Neural cell (in vitro differentiated cells): ENCODE data around the gene SLC24A3.

Experiments used
- CTCF ChIP-seq: fragments of 450-650 bp; IDR thresholded peaks from 2 replicates; pipeline ENCODE4 v1.5.1; 2014; ENCODE audit warnings: antibody characterized with exemption, mild to moderate bottlenecking, moderate library complexity; ENCODE audit not compliant: poor library complexity, severe bottlenecking
- EZH2 ChIP-seq: fragments of 200-600, 300-800 bp; shearing (Covaris generic), sonication (generic); IDR thresholded peaks from 2 replicates; pipeline ENCODE4 v1.6.1; 2014; ENCODE audit warnings: antibody characterized with exemption, low read length, borderline replicate concordance, mild to moderate bottlenecking; ENCODE audit not compliant: insufficient read depth, poor library complexity, severe bottlenecking
- MXI1 ChIP-seq: fragments of 450-650 bp; conservative IDR thresholded peaks from 2 replicates; pipeline ENCODE4 v1.6.1; 2014; ENCODE audit warnings: antibody characterized with exemption, mild to moderate bottlenecking; ENCODE audit not compliant: poor library complexity, severe bottlenecking
- POLR2AphosphoS5 ChIP-seq: IDR thresholded peaks from 2 replicates; pipeline ENCODE4 v1.6.1; 2012
- RAD21 ChIP-seq: fragments of 450-650 bp; conservative IDR thresholded peaks from 2 replicates; pipeline ENCODE4 v1.6.1; 2014; ENCODE audit warnings: antibody characterized with exemption, mild to moderate bottlenecking, moderate library complexity

- TF ChIP-seq MXI1 (no peak), CTCF (no peak), RAD21 (no peak), EZH2 (no peak), POLR2AphosphoS5 (no peak)
Observed at GRCh38 chr20:19618711-19619110, 406.3 kb downstream of the SLC24A3 start.
